GM18526 (cell line): ENCODE results near the gene RYR2.

ENCODE experiments used
- POLR2A ChIP-seq: IDR thresholded peaks from 3 replicates; pipeline ENCODE4 v1.6.1; 2011; ENCODE audit not compliant: insufficient read length; ENCODE audit errors: extremely low read depth

RYR2 gene

GRCh38 chr1:237429252-237429651, 387.3 kb downstream of the RYR2 start:
- no peak for TF ChIP-seq POLR2A

GRCh38 chr1:237431448-237431847, 389.5 kb downstream of the RYR2 start:
- TF ChIP-seq POLR2A, result no peak

DNA sequence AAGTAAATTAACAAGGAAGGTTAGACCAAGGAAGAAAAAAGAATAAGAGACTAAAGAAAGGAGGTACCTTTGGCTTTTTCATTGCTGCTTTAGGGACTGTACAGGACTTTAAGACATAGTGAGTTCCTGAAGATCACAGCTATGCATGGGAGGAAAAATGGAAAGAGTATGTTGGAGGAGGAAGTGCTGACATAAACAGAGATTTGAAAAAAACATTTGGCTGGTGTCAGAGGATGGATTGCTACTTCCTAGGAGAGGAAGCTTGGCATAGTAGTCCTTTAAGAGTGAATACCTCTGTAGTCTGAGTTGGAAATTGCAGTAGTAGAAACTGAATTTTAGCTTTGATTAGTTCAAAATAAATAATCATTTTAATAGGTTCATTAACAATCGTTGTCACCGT, 398.4 kb downstream of the RYR2 start:
- TF ChIP-seq POLR2A, result no peak

- no peak for TF ChIP-seq POLR2A
Observed at GRCh38 chr1:237444120-237444790, 402.3 kb downstream of the RYR2 start.

DNA sequence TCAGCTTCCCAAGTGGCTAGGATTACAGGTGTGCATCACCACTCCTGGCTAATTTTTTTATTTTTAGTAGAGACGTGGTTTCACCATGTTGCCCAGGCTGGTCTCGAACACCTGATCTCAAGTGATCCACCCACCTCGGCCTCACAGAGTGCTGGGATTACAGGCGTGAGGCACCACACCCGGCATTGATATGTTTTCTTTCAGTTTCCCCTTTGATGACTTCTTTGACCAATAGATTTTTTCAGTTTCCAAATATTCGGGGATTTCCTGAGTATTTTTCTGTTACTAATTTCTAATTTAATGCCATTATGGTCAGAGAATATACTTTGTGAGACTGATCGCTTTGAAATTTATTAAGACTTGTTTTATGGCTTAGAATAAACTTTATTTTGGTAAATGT, 406.1 kb downstream of the RYR2 start:
- TF ChIP-seq POLR2A, result no peak

DNA sequence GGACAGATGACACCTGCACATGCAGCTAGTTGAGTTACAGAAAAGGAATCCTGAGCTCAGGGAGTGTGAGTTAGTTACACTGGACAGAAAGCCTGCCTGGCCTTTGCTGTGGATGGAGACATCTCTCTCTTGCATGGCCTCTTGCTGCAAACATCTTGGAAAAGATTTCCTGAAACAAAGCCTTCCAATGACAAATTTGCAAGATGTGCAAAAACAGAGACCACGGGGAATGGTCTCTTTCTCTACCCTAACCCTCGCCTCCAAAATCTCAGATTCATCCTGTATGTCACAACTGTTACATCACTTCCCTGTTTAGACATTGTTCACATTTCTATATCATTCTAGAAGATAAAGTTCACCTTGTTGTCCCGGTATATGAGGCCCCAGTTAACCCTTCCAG, 415.6 kb downstream of the RYR2 start:
- TF ChIP-seq POLR2A, result no peak

GRCh38 chr1:237467320-237467719, 425.3 kb downstream of the RYR2 start:
- TF ChIP-seq POLR2A, result no peak

DNA sequence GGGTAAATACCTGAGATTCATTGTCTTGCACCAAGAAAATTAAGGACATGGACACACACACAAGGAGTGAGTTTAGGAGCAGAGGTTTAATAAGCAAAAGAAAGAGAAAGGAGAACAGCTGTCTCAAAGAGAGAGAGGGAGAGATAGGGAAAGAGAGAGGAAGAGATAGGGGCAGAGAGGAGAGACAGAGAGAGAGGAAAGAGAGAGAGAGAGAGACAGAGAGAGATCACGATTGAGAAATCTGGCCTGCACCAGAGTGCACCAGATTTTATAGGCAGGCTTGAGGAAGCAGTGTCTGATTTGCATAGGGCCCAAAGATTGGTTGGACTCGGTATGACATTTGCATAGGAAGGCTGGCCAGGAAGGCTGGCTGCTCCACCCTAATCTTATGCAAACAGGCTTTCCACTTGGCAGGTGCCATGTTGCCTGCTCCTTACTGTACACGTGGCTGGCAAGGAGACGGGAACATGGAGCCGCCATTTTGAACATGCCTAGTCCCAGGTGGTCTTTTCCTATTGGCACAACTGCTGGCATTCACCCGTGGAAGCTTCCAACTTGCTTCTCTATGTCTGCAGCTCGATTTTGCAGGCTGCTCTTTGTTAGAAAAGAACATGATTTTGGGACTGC, 428.8 kb downstream of the RYR2 start:
- TF ChIP-seq POLR2A, result no peak

DNA sequence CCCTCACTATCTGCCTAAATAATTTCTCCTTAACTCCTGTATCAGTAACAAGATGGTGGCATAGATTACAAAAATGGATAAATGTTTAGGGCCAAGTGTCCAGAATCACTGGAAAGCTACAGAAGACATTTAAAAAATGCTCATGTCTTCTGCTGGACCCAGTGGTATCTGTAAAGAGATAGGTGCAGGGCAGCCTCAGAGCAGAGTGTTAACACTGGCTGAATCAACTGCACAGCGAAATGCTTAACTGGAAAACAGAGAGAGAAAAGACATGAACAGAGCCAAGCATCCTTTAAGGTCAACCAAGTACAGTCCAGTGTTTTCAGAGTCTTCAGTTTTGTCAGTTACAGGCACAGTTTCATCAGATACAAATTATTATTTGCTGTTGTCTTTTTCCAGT, 429.4 kb downstream of the RYR2 start:
- TF ChIP-seq POLR2A, result no peak

GRCh38 chr1:237471956-237472355, 430.0 kb downstream of the RYR2 start:
- TF ChIP-seq POLR2A, result no peak

GRCh38 chr1:237473854-237474253, 431.9 kb downstream of the RYR2 start:
- no peak for TF ChIP-seq POLR2A

GRCh38 chr1:237478082-237478481, 436.1 kb downstream of the RYR2 start:
- no peak for TF ChIP-seq POLR2A

DNA sequence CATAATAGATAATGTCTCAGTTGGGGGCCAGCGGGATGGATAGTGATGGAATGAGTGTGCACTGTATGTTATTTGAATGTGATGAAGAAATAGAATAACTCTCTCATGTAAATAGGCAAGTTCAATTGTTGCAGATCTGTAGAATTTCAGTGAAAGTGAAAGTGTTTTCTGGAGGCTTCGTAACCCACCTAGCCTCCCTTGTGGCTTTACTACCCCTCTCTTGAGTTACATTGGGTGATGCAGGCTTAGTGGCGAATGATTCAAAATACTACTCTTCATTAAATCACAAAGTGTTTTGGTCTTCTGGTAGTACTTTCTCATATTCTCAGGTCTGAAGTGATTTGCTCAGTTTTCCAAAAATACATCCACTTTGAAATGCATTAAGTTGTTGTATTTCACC, 436.9 kb downstream of the RYR2 start:
- no peak for TF ChIP-seq POLR2A

DNA sequence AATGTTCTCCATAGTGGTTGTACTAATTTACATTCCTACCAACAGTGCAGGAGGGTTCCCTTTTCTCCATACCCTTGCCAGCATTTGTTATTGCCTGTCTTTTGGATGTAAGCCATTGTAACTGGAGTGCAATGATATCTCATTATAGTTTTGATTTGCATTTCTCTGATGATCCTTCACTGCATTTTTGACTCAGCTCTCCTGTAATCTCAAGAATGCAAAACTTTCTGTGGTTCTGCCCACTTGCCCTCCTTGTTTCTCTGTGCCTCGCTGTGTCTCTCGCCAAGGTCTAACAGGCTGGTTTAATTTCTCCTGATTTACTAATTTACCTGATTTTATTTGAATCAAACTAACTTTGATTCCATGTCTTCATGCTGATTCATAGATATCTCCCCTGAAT, 440.8 kb downstream of the RYR2 start:
- TF ChIP-seq POLR2A, result no peak

GRCh38 chr1:237492359-237492758, 450.4 kb downstream of the RYR2 start:
- no peak for TF ChIP-seq POLR2A

DNA sequence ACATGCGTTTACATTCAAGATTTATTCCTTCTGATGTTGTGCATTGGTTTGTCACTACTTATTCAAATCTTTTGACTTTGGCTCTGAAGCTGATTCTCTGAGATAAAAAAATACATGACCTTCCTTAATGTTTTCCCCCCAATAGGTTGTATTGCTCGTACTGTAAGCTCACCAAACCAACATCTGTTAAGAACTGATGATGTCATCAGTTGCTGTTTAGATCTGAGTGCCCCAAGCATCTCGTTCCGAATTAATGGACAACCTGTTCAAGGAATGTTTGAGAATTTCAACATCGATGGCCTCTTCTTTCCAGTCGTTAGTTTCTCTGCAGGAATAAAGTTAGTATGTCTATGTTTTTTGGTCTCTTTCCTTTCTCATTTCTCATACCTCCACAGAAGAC, 458.6 kb downstream of the RYR2 start:
- TF ChIP-seq POLR2A, result no peak

GRCh38 chr1:237503292-237503691, 461.3 kb downstream of the RYR2 start:
- TF ChIP-seq POLR2A, result no peak
